ENCODE data around the gene DYNC1I1. TPM values are rescaled to one million over a fixed set of nuclear protein-coding genes. Genes with fewer than 3 reads are reported as not detected.

Gene DYNC1I1
- total RNA-seq, 1 experiment from 2014 or later = not detected

GRCh38 chr7:95804052-95804451, 31.7 kb downstream of the DYNC1I1 start:
- H3K27ac Mint-ChIP-seq (ENCODE audit: low read depth, unreplicated experiment) = no peak overlapping the region
- ChIA-PET POLR2A (no interaction called here), CTCF (no interaction called here)
- intact Hi-C loops (cut with micrococcal nuclease) = no loop called here
- BruUV-seq (replicated peaks) = no TSS peak
- no peaks in the 10 kb centered on the region for H3K4me1 Mint-ChIP-seq (ENCODE audit: insufficient read depth, unreplicated experiment)
- H3K9me3 Mint-ChIP-seq (ENCODE audit: unreplicated experiment) = no peaks in the 10 kb centered on the region
- H3K36me3 Mint-ChIP-seq (ENCODE audit: insufficient read depth, unreplicated experiment) = no peaks in the 10 kb centered on the region
- H3K4me3 Mint-ChIP-seq (ENCODE audit: unreplicated experiment) = no peak overlapping the region
- DNase-seq (ENCODE audit: unreplicated experiment) = no peak
- peaks cover 89% of the 10 kb centered on the region for H3K27me3 Mint-ChIP-seq (ENCODE audit: insufficient read depth, unreplicated experiment)
- TF ChIP-seq CTCF (IDR thresholded peaks at IDR 0.05; ENCODE audit: unreplicated experiment) = no peak

GRCh38 chr7:95805909-95806308, 33.6 kb downstream of the DYNC1I1 start:
- ChIA-PET POLR2A (no interaction called here), CTCF (no interaction called here)
- no TSS peak for BruUV-seq (replicated peaks)
- TF ChIP-seq CTCF (IDR thresholded peaks at IDR 0.05; ENCODE audit: unreplicated experiment) = no peak
- intact Hi-C loops (cut with micrococcal nuclease) = no loop called here
- Mint-ChIP-seq H3K27ac (ENCODE audit: low read depth, unreplicated experiment) (no peak overlapping the region), H3K36me3 (ENCODE audit: insufficient read depth, unreplicated experiment) (no peaks in the 10 kb centered on the region), H3K4me3 (ENCODE audit: unreplicated experiment) (no peak overlapping the region), H3K27me3 (ENCODE audit: insufficient read depth, unreplicated experiment) (peaks cover 74% of the 10 kb centered on the region), H3K4me1 (ENCODE audit: insufficient read depth, unreplicated experiment) (no peaks in the 10 kb centered on the region), H3K9me3 (ENCODE audit: unreplicated experiment) (no peaks in the 10 kb centered on the region)
- DNase-seq (ENCODE audit: unreplicated experiment) = no peak

GRCh38 chr7:95808396-95808795, 36.0 kb downstream of the DYNC1I1 start:
- no TSS peak for BruUV-seq (replicated peaks)
- no peak for TF ChIP-seq CTCF (IDR thresholded peaks at IDR 0.05; ENCODE audit: unreplicated experiment)
- no peaks in the 10 kb centered on the region for H3K36me3 Mint-ChIP-seq (ENCODE audit: insufficient read depth, unreplicated experiment)
- intact Hi-C loops (cut with micrococcal nuclease) = no loop called here
- POLR2A ChIA-PET = no interaction called here
- H3K27ac Mint-ChIP-seq (ENCODE audit: low read depth, unreplicated experiment) = no peak overlapping the region
- peak; percentile 40 for DNase-seq (ENCODE audit: unreplicated experiment)
- H3K4me3 Mint-ChIP-seq (ENCODE audit: unreplicated experiment) = no peak overlapping the region
- H3K4me1 Mint-ChIP-seq (ENCODE audit: insufficient read depth, unreplicated experiment) = no peaks in the 10 kb centered on the region
- no peaks in the 10 kb centered on the region for H3K9me3 Mint-ChIP-seq (ENCODE audit: unreplicated experiment)
- peaks cover 51% of the 10 kb centered on the region for H3K27me3 Mint-ChIP-seq (ENCODE audit: insufficient read depth, unreplicated experiment)
- CTCF ChIA-PET = interaction anchor here (0.7 to 0.9 kb wide), 3 partner anchors 31 to 63 kb away, joined by 3 read pairs; partner anchors contain the start of gene DYNC1I1

- H3K4me3 Mint-ChIP-seq (ENCODE audit: unreplicated experiment) = no peak overlapping the region
- intact Hi-C loops (cut with micrococcal nuclease) = no loop called here
- peaks cover 42% of the 10 kb centered on the region for H3K27me3 Mint-ChIP-seq (ENCODE audit: insufficient read depth, unreplicated experiment)
- no peak for DNase-seq (ENCODE audit: unreplicated experiment)
- no peaks in the 10 kb centered on the region for H3K9me3 Mint-ChIP-seq (ENCODE audit: unreplicated experiment)
- H3K4me1 Mint-ChIP-seq (ENCODE audit: insufficient read depth, unreplicated experiment) = no peaks in the 10 kb centered on the region
- POLR2A ChIA-PET = no interaction called here
- BruUV-seq (replicated peaks) = no TSS peak
- no peaks in the 10 kb centered on the region for H3K36me3 Mint-ChIP-seq (ENCODE audit: insufficient read depth, unreplicated experiment)
- CTCF ChIA-PET = no interaction called here
- H3K27ac Mint-ChIP-seq (ENCODE audit: low read depth, unreplicated experiment) = no peak overlapping the region
- no peak for TF ChIP-seq CTCF (IDR thresholded peaks at IDR 0.05; ENCODE audit: unreplicated experiment)
These were observed 39.6 kb downstream of the DYNC1I1 start for GRCh38 chr7:95811846-95812445.

Measured in MCF 10A (cell line).